Measurements from ENCODE around the gene KIAA0513.

DNA sequence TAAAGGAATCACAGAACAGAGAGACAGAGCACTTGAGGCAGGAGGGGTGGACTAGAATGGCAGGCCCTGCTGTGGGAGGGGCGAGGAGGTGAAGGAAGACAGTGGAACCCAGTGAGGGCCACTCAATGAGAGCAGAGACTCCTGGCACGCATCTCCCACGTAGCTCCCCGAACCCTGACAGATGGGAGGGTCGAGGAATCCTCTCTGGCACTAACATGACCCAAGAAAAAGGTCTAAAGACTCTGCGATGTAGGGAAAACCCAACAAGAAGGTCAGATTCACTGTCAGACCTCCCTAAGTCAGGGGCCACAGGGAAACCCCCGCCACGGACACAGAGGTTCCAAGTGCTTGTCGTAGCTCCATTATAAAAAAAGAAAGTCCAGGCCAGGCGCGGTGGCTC, 31.2 kb upstream of the KIAA0513 start:
- TF ChIP-seq, protein P1, sequence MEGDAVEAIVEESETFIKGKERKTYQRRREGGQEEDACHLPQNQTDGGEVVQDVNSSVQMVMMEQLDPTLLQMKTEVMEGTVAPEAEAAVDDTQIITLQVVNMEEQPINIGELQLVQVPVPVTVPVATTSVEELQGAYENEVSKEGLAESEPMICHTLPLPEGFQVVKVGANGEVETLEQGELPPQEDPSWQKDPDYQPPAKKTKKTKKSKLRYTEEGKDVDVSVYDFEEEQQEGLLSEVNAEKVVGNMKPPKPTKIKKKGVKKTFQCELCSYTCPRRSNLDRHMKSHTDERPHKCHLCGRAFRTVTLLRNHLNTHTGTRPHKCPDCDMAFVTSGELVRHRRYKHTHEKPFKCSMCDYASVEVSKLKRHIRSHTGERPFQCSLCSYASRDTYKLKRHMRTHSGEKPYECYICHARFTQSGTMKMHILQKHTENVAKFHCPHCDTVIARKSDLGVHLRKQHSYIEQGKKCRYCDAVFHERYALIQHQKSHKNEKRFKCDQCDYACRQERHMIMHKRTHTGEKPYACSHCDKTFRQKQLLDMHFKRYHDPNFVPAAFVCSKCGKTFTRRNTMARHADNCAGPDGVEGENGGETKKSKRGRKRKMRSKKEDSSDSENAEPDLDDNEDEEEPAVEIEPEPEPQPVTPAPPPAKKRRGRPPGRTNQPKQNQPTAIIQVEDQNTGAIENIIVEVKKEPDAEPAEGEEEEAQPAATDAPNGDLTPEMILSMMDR (IDR thresholded peaks at IDR 0.05) = no peak
- TF ChIP-seq POLR2AphosphoS5 (IDR thresholded peaks at IDR 0.05; ENCODE audit: low read depth, low read length) = no peak
- TF ChIP-seq SIN3A (IDR thresholded peaks at IDR 0.05; ENCODE audit: borderline replicate concordance, insufficient read depth, low read depth, low read length) = no peak
- TF ChIP-seq, protein P2, sequence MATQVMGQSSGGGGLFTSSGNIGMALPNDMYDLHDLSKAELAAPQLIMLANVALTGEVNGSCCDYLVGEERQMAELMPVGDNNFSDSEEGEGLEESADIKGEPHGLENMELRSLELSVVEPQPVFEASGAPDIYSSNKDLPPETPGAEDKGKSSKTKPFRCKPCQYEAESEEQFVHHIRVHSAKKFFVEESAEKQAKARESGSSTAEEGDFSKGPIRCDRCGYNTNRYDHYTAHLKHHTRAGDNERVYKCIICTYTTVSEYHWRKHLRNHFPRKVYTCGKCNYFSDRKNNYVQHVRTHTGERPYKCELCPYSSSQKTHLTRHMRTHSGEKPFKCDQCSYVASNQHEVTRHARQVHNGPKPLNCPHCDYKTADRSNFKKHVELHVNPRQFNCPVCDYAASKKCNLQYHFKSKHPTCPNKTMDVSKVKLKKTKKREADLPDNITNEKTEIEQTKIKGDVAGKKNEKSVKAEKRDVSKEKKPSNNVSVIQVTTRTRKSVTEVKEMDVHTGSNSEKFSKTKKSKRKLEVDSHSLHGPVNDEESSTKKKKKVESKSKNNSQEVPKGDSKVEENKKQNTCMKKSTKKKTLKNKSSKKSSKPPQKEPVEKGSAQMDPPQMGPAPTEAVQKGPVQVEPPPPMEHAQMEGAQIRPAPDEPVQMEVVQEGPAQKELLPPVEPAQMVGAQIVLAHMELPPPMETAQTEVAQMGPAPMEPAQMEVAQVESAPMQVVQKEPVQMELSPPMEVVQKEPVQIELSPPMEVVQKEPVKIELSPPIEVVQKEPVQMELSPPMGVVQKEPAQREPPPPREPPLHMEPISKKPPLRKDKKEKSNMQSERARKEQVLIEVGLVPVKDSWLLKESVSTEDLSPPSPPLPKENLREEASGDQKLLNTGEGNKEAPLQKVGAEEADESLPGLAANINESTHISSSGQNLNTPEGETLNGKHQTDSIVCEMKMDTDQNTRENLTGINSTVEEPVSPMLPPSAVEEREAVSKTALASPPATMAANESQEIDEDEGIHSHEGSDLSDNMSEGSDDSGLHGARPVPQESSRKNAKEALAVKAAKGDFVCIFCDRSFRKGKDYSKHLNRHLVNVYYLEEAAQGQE (IDR thresholded peaks at IDR 0.05; ENCODE audit: insufficient read depth in 1 of 2, low read depth in 2 of 2, low read length in 1 of 2) = no peak
